Spleen (tissue), 7 donors: ENCODE measurements around the gene AKAP6.

Experiments
- CTCF ChIP-seq, 11 experiments: fragments of 200-600 bp in 7 of 11; fragments of 450-650 bp in 4 of 11; sonication (generic) in 4 of 11; IDR thresholded peaks in 8 of 11; conservative IDR thresholded peaks in 3 of 11; 1 replicate in 7 of 11; 2 replicates in 4 of 11; pipeline versions ENCODE4 v1.4.0 to v1.8.0; 2016 to 2021; ENCODE audit warnings: antibody characterized with exemption in 11 of 11, inconsistent platforms in 4 of 11, mild to moderate bottlenecking in 1 of 11
- POLR2A ChIP-seq, 3 donors: fragments of 450-650 bp; IDR thresholded peaks; one replicate each; pipeline ENCODE4 v1.5.1; 2017; ENCODE audit warnings: antibody characterized with exemption in 3 of 3, mild to moderate bottlenecking in 1 of 3
- donor health status: DM: no; HTN: no; CAD: no; lungs with moderate emphysema.
- donor health status: DM: no; HTN: no; CAD: no.
- donor health status: DM: no; HTN: no; CAD: no.

GRCh38 chr14:32590157-32590556 lies 261.1 kb downstream of the AKAP6 start:
- TF ChIP-seq CTCF (IDR thresholded peaks at IDR 0.05 in 8 of 11, conservative IDR thresholded peaks at IDR 0.05 in 3 of 11) (no peak), POLR2A (IDR thresholded peaks at IDR 0.05) (no peak)
